ENCODE measurements around the gene ERC2. TPM values are rescaled to one million over a fixed set of nuclear protein-coding genes. Genes with fewer than 3 reads are reported as not detected.

ERC2 gene
- total RNA-seq, 2 donors from 2014 or later: 0.33 to 1.2 TPM

DNA sequence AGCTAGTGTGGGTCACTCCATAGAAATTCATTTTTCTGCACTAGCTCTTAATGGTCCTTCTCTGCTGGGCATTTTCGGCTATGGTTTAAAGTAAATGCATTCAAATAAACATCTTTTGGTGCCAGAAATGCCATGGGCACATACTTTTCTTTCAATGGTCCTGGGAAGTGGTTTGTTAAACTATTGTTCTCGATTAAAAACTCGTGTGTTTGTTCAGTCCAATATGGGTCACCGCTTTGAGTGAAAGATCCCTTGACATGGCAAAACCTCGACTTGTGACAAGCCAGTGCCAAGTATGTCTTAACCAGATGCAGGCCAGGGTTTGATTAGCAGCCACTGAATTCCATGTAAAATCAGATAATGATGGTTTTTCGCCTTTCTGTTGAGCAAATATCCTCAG, 649.3 kb downstream of the ERC2 start:
- Mint-ChIP-seq H3K27ac (no peak overlapping the region), H3K27me3 (no peaks in the 10 kb centered on the region)
- no peak for DNase-seq (ENCODE audit: low spot score)

GRCh38 chr3:55818485-55818884, 649.8 kb downstream of the ERC2 start:
- Mint-ChIP-seq H3K9me3 (peaks cover 5% of the 10 kb centered on the region), H3K4me1 (ENCODE audit: low read depth in 2 of 2) (no peaks in the 10 kb centered on the region), H3K36me3 (no peaks in the 10 kb centered on the region), H3K4me3 (no peak overlapping the region), H3K27ac (no peak overlapping the region), H3K27me3 (no peaks in the 10 kb centered on the region)
- DNase-seq (ENCODE audit: low spot score): no peak
- no peak for ATAC-seq

More for the DNA sequence above, 649.3 kb downstream of the ERC2 start:
- H3K36me3 Mint-ChIP-seq: no peaks in the 10 kb centered on the region
- no peaks in the 10 kb centered on the region for H3K4me1 Mint-ChIP-seq (ENCODE audit: low read depth in 2 of 2)
- ATAC-seq: no peak
- H3K9me3 Mint-ChIP-seq: peaks cover 5% of the 10 kb centered on the region
- no peak overlapping the region for H3K4me3 Mint-ChIP-seq

- H3K9me3 Mint-ChIP-seq: peaks cover 8% of the 10 kb centered on the region
- no peaks in the 10 kb centered on the region for H3K4me1 Mint-ChIP-seq (ENCODE audit: low read depth in 2 of 2)
- no peaks in the 10 kb centered on the region for H3K27me3 Mint-ChIP-seq
- H3K36me3 Mint-ChIP-seq: no peaks in the 10 kb centered on the region
- no peak overlapping the region for H3K4me3 Mint-ChIP-seq
- H3K27ac Mint-ChIP-seq: no peak overlapping the region
- ATAC-seq: no peak
- DNase-seq (ENCODE audit: low spot score): no peak
These were observed 651.3 kb downstream of the ERC2 start for GRCh38 chr3:55816794-55817576.

- H3K4me3 Mint-ChIP-seq: no peak overlapping the region
- no peaks in the 10 kb centered on the region for H3K4me1 Mint-ChIP-seq (ENCODE audit: low read depth in 2 of 2)
- H3K9me3 Mint-ChIP-seq: peaks cover 6% of the 10 kb centered on the region
- H3K27me3 Mint-ChIP-seq: no peaks in the 10 kb centered on the region
- ATAC-seq (no peak), DNase-seq (ENCODE audit: low spot score) (no peak)
- no peaks in the 10 kb centered on the region for H3K36me3 Mint-ChIP-seq
- H3K27ac Mint-ChIP-seq: no peak overlapping the region
These were observed 653.0 kb downstream of the ERC2 start for GRCh38 chr3:55815262-55815661.

GRCh38 chr3:55813268-55814097, 654.8 kb downstream of the ERC2 start:
- no peak overlapping the region for H3K4me3 Mint-ChIP-seq
- ATAC-seq (no peak), DNase-seq (ENCODE audit: low spot score) (no peak)
- no peaks in the 10 kb centered on the region for H3K36me3 Mint-ChIP-seq
- no peaks in the 10 kb centered on the region for H3K4me1 Mint-ChIP-seq (ENCODE audit: low read depth in 2 of 2)
- no peaks in the 10 kb centered on the region for H3K27me3 Mint-ChIP-seq
- peaks cover 6% of the 10 kb centered on the region for H3K9me3 Mint-ChIP-seq
- H3K27ac Mint-ChIP-seq: no peak overlapping the region

DNA sequence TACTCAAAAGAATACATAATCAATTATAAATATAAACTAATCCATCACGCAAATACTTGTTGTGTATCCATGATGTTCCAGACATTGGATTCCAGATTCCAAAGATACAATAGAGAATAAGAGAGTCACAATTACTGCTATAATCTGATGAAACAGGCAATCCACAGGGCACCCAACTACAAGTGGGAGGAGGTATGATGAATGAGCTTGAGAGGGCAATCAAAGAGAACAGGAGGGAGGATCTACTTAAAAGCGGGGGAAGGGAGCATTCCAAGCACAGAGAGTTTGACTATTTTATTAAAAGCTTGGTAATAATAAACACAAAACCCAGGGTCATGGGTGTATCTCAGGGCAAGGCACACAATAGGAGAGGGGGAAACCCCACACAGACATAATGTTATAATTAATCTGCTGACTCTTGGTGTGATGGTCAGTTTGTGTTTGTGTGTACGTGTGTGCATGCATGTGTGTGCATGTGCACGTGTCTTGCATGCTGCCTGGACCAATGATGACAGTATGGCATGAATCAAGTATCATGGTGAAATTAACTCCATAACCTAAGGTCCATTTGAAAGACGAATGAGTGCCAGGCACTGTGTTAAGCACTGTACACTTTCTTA, 655.8 kb downstream of the ERC2 start:
- H3K4me3 Mint-ChIP-seq: no peak overlapping the region
- ATAC-seq: no peak
- DNase-seq (ENCODE audit: low spot score): no peak
- H3K9me3 Mint-ChIP-seq: peaks cover 6% of the 10 kb centered on the region
- no peaks in the 10 kb centered on the region for H3K4me1 Mint-ChIP-seq (ENCODE audit: low read depth in 2 of 2)
- H3K27ac Mint-ChIP-seq: no peak overlapping the region
- H3K27me3 Mint-ChIP-seq: no peaks in the 10 kb centered on the region
- H3K36me3 Mint-ChIP-seq: no peaks in the 10 kb centered on the region

DNA sequence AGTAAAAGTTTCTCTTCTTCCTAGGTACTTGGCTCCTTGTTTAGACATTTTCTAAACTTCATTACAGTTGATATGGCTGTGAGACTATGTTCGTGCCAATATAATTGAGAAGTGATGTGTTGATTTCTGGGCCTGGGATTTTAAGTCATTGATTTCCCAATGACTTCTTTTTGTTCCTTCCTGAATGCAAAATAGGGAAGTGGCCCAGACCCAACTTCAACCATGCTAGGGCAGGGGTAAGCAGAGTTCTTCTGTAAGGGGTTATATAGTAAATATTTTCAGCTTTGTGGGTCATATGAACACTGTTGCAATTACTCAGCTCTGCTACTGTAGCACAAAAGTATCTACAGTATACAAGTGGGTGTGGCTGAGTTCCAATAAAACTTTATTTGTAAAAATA, 661.1 kb downstream of the ERC2 start:
- Mint-ChIP-seq H3K36me3 (no peaks in the 10 kb centered on the region), H3K4me3 (no peak overlapping the region), H3K4me1 (ENCODE audit: low read depth in 2 of 2) (no peaks in the 10 kb centered on the region), H3K27ac (no peak overlapping the region), H3K9me3 (peaks cover 9% of the 10 kb centered on the region), H3K27me3 (no peaks in the 10 kb centered on the region)
- DNase-seq (ENCODE audit: low spot score): no peak
- no peak for ATAC-seq

DNA sequence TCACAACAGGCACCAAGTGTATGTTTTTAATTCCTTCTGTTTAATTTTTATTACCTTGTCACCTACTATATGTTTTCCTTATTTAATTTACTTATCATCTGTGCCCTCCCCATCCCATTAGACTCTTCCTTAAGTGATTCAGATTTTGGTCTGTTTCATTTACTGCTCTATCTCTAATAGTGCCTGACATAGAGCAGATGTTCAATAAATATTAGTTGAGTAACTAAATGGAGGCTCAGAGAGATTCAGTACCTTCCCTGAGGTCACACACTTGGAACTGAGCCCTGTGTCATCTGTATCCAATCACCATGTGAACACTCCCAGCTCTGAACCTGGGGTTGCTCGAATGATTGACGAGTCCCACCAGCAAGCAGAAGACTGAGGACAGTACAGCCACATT, 663.1 kb downstream of the ERC2 start:
- no peak for ATAC-seq
- H3K4me1 Mint-ChIP-seq (ENCODE audit: low read depth in 2 of 2): no peaks in the 10 kb centered on the region
- no peaks in the 10 kb centered on the region for H3K36me3 Mint-ChIP-seq

DNA sequence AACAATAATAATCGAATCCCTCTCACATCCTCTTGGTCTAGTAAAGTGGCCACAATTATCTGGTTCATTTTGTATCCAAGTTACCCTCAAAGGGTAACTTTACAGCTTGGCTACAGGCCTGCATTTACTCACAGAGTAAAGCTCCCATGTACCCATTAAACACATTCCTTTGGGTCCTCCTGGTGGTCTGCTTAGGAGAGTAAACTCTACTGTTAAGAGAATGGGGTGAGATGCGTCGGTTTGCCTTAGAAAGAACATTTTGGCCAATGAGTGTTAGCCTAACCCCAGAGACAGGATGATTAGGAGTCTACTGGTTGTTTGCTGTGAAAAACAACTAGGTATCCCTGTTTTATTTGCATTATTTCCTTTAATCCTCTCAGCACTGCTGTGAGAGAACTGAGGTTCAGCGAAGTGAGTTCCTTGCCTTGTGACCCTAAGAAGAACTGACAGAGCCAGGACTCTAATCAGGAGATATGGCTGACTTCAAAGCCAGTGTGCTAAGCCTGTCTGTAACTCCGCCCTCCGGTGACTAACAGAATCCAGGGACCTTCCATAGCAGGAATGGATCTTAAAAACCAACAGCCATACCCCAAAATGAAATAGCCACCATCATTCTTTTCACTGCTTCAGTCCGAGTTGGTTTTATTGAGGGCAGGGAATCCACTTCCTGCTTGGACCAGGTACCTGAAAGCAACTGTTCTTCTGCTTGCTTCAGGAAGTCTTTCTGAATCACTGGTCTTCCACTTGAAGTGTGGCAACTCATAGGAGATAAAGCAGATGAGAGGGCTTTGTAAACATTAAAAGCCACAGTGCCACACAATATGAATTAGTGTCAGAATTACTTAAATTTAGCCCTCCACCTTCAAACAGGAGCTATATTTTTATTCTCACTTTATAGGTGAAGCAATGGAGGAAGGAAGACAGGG, 663.8 kb downstream of the ERC2 start:
- H3K27me3 Mint-ChIP-seq: no peaks in the 10 kb centered on the region
- H3K4me1 Mint-ChIP-seq (ENCODE audit: low read depth in 2 of 2): no peaks in the 10 kb centered on the region
- no peaks in the 10 kb centered on the region for H3K36me3 Mint-ChIP-seq
- DNase-seq (ENCODE audit: low spot score) (no peak), ATAC-seq (no peak)
- peaks cover 6% of the 10 kb centered on the region for H3K9me3 Mint-ChIP-seq
- no peak overlapping the region for H3K27ac Mint-ChIP-seq
- H3K4me3 Mint-ChIP-seq: no peak overlapping the region

More for the DNA sequence above, 663.1 kb downstream of the ERC2 start:
- Mint-ChIP-seq H3K27me3 (no peaks in the 10 kb centered on the region), H3K27ac (no peak overlapping the region), H3K4me3 (no peak overlapping the region), H3K9me3 (peaks cover 6% of the 10 kb centered on the region)
- no peak for DNase-seq (ENCODE audit: low spot score)

DNA sequence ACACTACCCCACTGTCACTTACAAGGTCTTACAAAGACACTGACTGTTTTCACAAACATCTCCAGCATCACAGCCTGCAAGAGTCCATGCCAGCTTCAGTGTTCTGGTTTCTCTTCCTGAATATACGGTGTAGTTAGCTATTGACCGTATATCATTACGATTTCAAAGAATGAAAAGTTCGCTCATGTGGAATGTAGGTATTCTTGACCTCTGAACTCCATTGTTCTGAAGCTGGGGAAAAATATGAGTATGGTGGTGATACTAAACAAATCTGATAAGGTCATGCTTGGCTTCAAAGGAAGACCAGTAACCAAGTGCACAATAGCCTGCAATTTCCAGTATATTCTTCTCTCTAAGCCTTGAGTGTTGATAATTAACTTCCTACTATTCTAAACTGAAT, 665.5 kb downstream of the ERC2 start:
- H3K27ac Mint-ChIP-seq: no peak overlapping the region

DNA sequence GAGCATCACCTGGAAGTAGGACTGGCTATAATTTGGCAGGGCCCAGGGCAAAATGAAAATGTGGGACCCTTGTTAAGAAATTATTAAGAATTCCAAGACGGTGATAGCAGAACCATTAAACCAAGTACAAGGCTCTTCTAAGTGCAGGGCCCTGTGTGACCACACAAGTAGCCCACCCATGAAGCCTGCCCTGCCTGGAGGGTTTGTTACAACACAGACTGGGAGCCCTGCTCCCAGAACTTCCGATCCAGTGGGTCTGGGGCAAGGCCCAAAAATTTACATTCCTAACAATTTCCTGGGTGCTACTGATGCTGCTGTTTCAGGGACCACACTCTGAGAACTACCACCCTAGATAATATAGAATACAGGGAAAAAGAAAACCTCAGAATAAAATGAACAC, 666.6 kb downstream of the ERC2 start:
- no peak for ATAC-seq
- Mint-ChIP-seq H3K4me1 (ENCODE audit: low read depth in 2 of 2) (no peaks in the 10 kb centered on the region), H3K27ac (no peak overlapping the region), H3K27me3 (no peaks in the 10 kb centered on the region), H3K36me3 (no peaks in the 10 kb centered on the region), H3K4me3 (no peak overlapping the region), H3K9me3 (peaks cover 8% of the 10 kb centered on the region)
- DNase-seq (ENCODE audit: low spot score): no peak

More for the DNA sequence above, 665.5 kb downstream of the ERC2 start:
- ATAC-seq (no peak), DNase-seq (ENCODE audit: low spot score) (no peak)
- H3K4me1 Mint-ChIP-seq (ENCODE audit: low read depth in 2 of 2): no peaks in the 10 kb centered on the region
- H3K4me3 Mint-ChIP-seq: no peak overlapping the region
- H3K36me3 Mint-ChIP-seq: no peaks in the 10 kb centered on the region
- no peaks in the 10 kb centered on the region for H3K27me3 Mint-ChIP-seq
- H3K9me3 Mint-ChIP-seq: peaks cover 7% of the 10 kb centered on the region

GRCh38 chr3:55801068-55801467, 667.2 kb downstream of the ERC2 start:
- peaks cover 8% of the 10 kb centered on the region for H3K9me3 Mint-ChIP-seq
- H3K4me3 Mint-ChIP-seq: no peak overlapping the region
- no peak overlapping the region for H3K27ac Mint-ChIP-seq
- H3K27me3 Mint-ChIP-seq: no peaks in the 10 kb centered on the region
- ATAC-seq (no peak), DNase-seq (ENCODE audit: low spot score) (no peak)
- no peaks in the 10 kb centered on the region for H3K36me3 Mint-ChIP-seq
- no peaks in the 10 kb centered on the region for H3K4me1 Mint-ChIP-seq (ENCODE audit: low read depth in 2 of 2)

- H3K27ac Mint-ChIP-seq: no peak overlapping the region
- no peaks in the 10 kb centered on the region for H3K4me1 Mint-ChIP-seq (ENCODE audit: low read depth in 2 of 2)
- DNase-seq (ENCODE audit: low spot score) (no peak), ATAC-seq (no peak)
- H3K9me3 Mint-ChIP-seq: peaks cover 9% of the 10 kb centered on the region
- no peaks in the 10 kb centered on the region for H3K36me3 Mint-ChIP-seq
- no peak overlapping the region for H3K4me3 Mint-ChIP-seq
- H3K27me3 Mint-ChIP-seq: no peaks in the 10 kb centered on the region
These were observed 670.5 kb downstream of the ERC2 start for GRCh38 chr3:55797775-55798174.
